HG03139 (cell line): ENCODE results near the gene SERINC3.
"Not testable (repeated sequence)": the region's sequence is repeated elsewhere in the genome, so short reads cannot be mapped to it uniquely, and the experiment has no call there.

Experiments used
- ATAC-seq: cut with Tn5 transposase; IDR thresholded peaks from one replicate; pipeline ENCODE4 v1.9.1; 2021; ENCODE audit not compliant: unreplicated experiment

The SERINC3 gene

DNA sequence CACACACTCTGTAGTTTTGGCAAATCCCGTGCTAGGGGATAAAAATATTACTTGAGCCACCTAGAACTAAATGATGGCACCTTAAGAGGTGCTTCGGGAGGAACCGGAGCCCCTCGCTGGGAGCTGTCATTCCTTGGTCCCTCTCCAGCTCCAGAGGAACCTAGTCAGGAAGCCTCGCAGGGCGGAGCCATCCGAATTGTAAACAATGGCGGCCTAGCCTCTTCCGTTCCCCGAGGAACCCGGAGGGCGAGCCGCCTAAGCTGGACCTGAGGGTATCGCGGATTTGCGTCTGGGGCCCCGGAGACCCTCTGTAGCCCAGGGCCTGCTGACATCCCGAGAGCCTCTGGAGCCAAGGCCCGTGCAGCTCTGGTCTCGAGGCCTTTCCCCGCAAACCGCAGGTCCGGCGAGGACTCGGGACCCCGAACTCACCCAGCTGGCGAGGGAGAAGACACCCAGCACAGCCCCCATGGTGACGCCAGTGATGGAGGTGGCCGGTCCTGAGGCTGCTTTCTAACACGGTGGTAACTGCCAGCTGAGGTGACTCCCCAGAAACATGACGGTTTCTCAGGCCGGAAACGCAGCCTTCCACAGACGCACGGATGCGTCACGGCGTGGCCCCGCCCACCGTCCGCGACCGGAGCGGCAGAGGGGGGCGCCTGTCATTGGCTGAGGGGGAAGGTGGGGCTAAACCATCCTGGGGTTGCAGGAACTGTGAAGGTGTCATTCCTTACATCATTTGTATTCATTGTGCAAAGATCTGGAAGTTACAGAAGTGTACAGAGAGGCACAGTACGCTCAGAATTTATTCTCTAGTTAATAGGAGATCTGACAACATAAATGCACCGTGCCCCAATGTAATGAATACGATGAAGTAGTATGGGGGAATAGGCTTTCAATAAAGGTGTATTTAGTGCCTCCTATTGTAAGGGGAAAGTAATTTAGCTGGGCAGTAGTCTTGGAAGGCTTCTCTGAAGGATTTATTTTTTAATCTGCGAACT, at the start of gene SERINC3:
SERINC3 (minus strand) TSS at position 587 of the 998 bp plus-strand sequence; CDS start at position 468, 119 bp downstream.
- peak; percentile 98 for ATAC-seq

DNA sequence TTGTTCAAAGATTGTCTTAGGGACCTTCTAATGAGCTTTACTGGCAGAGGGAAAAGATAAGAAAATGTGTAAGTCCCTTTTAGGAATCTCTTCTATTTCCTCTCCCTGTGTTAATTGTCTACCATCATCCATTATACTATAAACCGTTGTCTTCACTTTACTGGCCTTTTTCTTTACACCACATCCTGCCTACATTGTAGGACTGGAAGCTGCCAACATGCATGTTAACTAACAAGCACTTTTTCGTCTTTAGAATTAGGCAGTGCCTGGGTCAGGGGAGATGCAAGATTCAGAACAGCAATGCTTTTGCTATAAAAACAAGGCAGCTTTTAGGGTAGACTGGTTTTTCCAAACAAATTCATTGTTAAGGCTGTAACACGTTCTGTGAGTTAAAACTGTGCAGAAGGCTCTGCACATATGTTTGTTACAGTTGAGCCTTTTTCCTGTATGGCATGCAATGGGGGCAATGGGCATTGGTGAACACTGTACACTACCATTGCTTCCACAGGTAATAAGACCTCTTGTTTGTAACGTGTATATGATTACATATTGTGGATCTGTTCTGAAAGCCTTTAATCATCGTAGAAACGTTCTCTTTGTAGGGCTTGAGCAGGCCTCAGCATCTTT, 49.6 kb upstream of the SERINC3 start:
- ATAC-seq = no peak

DNA sequence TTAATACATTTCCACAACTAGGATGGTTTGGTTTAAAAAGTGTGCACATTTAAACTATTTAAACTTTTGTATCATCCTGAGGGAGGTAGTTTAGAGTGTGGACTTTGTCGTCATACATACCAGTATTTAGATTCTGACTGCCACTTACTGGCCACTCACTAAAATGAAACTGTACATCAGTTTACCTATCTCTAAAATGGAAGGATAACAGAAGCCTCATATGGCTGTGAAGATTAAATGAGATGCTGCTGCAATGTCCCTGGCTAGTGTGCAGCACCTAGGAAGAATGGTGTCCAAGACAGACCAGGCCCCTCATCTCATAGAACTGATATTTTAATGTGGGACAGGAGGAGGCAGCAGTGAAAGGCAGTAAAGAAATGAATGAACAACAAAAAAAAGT, 48.5 kb upstream of the SERINC3 start:
- ATAC-seq = no peak

DNA sequence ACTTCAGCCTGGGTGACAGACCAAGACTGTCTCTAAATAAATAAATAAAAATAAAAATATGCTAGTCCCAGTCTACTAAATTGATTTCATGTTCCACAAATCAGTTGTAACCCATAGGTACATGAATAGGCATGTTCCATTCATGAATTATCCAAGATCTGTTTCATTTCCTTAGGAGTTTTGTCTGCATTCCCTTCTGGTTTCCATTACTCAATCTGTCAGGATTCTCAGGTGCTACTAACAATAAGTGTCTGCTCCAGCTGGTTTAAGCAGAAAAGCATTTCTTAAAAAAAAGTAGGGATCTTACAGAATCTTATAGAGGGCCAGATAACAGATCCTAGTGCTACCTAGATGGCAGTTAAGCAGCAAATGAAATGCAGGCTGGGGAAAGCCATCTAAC, 44.9 kb upstream of the SERINC3 start:
- no peak for ATAC-seq

DNA sequence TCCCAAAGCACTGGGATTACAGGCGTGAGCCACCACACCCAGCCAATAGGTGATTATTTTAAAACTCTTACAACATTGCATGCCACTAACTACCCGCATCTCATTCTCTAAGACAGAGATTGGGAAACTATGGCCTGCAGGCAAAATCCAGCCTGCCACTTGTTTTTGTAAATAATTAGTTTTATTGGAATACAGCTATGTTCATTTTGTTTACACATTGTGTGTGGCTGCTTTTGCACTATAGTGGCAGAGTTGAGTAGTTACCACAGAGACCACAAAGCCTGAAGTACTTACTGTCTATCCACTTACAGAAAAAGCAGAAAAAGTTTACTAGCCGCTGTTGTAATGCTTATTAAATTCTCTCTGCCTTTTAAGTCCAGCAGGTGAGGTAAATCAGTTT, 44.1 kb upstream of the SERINC3 start:
- no peak for ATAC-seq

DNA sequence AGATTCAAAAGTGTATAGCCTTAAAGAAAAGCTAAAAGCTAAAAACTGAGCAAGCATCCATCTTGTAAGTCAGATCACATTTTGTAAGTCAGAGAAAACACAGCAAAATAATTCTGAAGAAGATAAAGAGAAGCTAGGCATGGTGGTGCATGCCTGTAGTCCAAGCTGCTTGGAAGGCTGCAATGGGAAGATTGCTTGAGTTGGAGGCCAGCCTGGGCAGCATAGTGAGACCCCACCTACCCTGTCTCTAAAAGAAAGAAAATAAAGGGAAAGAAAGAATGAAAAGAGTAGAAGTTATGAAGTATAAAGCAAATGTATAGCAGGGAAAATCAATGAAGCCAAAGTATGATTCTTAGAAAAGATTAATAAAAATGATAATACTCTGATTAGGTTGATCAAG, 40.0 kb upstream of the SERINC3 start:
- ATAC-seq = no peak

DNA sequence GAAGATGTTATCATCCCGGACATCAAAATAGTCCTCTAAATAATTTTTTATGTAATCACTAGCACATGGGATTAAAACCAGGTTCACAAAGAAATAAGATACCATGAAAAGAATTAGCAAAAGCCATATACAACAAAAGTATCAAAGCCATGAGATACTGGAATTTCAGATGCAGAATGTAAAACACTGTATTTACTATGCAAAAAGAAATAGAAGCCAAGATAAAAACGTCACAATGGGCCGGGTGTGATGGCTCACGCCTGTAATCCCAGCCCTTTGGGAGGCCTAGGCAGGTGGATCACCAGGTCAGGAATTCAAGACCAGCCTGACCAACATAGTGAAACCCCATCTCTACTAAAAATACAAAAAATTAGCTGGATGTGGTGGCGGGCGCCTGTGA, 38.9 kb upstream of the SERINC3 start:
- ATAC-seq = not testable (repeated sequence)

DNA sequence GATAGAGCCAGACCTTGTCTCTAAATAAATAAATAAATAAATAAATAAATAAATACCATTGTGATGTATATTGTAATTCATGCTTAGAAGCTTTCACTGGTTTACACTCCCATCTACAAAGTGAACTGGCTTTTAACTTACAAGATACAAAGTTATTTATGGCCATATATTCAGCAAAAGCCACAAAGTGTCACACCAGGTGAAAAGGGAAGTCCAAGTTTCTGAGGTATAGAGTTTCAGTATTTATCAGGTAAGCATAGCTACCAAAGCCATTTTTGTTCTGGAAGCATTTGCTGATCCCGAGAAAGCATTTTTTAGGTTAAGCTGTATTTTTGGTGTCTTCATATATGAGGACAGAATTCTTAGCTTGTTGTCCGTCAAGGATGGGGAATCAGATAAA, 38.4 kb upstream of the SERINC3 start:
- no peak for ATAC-seq

DNA sequence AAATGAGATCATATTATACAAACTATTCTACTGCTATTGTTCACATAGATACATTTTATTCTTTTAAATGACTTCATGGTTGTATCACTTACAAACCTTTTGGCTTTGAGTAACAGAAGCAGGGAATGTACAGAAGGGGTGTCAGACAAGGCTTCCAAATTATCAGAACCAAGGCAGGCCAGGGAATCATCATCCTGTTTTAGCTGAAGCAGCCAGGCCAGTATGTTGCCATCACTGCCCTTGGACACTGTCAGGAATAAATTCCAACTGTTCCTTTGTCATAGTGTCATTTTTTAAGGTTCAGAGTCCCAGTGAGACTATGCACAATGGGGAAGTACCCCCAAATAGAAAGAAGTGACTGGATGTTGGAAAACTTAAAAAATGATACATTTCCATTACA, 37.4 kb upstream of the SERINC3 start:
- no peak for ATAC-seq

DNA sequence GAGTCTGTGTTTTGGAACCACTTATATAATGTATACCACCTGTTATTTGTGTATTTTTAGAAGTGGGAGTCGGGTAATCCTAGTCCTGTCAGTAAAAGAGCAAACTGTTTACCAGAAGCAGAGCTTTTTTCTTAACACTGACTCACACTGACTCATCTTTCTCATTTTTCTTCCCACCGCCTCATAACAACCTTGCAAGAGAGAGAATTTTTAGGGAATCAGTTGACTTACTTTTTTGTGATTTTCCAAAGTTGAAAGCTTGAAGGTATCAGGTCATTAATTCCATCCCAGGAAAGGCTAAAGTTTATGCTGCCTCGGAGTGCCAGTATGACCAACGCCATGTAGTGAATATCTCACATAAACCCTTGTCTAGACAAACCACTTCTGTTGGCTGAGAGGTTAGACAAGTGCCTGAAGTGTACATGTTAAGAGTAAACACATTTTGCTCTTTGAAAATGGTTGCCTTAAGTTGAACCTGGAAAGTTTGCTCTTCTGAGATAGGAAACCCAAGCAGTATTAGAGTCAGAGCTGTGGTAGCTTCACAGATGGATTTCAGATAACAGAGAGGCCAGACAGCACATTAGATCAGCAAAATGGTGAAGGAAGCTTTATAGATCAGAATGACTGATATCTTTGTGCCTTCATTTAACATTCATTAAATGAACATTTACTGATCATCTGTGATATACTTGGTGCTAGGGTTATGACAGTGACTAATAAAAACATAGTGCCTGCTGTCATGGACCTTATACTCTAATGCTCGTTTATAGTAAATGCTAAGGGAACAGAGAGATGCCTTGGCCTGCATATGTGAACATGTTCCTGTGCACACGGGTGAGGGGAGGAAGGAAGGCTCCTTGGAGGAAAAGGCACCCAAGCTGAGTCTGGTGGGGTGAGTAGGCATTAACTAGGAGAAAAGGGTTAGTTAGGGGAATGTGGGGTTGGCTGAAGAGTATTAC, 31.4 kb upstream of the SERINC3 start:
- no peak for ATAC-seq

DNA sequence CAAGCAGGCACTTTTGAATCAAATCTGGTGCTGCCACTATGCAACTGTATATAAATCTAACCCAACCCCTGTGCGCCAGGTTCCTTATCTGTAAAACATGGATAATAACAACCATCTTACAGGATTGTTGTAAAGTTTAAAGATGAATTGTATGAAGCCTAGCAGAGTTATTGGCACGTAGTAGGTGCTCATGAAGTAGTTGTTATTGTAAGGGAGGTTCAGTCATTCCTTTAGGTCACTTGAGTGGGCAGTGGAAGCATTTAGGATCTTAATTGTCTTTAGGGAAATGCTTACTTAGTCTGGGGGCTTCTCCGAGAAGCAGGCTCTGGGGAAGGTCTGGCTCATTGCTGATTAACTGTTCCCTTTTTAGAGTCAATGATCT, 30.7 kb upstream of the SERINC3 start:
- ATAC-seq = no peak

DNA sequence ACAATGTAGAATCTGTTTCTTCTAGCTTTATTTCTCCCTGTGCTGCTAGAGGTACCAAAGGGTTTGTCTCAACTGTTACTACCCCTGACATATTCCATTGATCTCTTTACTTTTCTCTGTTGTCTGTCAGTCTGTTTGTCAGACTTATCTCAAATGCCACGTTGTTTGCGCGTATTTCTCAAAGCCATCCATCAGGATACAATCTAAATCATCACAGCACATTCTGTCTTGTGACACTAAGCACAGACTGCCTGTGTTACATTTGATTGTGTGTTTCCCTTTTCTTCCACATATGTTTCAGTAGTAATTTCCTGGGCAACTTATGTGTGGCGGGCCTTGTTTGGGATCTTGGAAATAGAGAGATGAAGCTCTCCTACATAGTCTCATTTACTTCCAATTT, 30.2 kb upstream of the SERINC3 start:
- ATAC-seq = no peak

DNA sequence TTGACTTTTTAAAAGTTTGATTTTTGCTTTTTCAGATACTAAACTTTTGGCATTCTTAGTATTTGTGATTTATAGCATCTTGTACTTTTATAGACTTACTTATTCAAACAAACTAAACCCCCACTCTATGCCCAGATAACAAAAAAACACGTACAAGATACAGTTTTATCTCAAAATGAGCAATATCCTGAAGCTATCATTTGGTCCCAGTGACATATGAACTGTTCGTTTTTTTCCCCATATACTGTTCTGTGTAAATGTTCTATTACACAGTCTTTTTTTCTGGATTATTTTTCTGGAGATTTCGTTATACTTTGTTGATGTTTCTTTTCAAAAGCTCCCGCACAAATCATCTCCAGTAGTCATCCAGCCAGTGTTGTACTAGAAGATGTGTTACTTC, 27.3 kb upstream of the SERINC3 start:
- ATAC-seq = no peak

DNA sequence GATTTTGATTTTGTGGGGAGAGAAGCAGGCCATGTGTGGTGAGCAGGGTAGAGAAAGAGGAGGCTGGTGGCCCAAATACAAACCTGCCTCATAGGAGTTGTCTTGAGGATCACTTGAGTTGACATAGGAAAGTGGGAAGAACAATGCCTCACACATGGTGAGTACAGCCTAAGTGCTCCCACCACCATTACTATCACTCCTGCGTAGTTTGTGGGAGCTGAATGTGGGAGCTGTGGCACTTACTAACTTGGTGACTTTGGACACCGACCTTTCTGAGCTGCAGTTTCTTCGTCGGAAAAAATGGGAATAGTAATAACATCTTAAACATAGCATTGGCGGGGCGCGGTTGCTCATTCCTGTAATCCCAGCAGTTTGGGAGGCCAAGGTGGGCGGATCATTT, 25.5 kb upstream of the SERINC3 start:
- no peak for ATAC-seq

DNA sequence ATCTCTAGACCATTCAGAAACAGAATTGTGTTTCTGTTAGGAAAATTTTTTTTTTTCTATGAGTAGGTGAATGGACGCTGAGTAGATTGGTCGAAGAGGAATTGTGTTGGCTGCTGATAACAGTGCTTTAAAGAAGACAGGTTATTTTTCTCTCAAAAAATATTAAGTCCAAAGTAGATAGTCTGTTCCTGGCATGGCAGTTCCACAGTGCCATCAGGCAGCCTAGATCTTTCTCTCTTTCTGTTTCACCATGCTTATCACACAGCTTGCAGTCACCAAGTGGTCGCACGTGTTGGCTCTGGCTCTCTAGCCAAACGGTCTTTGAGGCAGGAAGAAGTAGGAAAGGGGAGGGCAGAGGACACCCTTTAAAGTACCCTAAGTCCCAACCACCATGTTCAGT, 22.4 kb upstream of the SERINC3 start:
- ATAC-seq = no peak

DNA sequence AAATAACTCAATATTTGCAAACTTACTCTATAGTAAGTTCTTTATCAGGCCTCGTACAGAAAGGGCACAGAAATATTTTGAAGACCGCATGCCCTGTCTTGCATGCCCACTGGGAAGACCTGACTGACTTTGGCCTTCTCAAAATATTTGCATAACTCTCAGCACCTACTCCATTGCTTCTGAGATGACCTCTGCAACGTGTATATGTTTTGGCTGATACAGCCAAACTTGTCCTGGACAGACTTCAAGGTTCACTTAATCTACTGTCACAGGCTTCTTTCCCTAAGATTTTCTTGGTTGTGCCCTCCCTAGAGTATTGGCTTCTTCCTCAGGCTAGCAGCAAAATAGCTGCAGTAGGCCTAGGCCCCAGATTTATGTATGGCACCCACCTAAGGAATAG, 21.5 kb upstream of the SERINC3 start:
- ATAC-seq = no peak

DNA sequence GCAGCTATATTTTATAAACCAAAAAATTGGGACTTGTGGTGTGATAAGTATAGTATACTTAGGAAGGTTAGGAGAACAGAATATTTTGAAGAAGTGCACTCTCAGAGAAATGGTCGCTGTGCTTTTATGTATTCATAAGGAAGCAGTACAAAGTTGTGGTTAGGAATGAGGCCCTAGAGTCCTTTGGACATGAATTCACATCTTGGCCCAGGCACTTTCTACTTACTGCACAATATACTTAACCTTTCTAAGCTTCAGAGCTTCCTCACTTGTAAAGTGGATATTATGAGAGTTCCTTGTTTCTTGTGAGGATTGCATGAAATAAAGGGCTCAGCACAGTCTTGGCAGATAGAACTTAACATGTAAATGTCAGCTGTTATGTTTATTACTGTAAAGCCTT, 21.0 kb upstream of the SERINC3 start:
- no peak for ATAC-seq

DNA sequence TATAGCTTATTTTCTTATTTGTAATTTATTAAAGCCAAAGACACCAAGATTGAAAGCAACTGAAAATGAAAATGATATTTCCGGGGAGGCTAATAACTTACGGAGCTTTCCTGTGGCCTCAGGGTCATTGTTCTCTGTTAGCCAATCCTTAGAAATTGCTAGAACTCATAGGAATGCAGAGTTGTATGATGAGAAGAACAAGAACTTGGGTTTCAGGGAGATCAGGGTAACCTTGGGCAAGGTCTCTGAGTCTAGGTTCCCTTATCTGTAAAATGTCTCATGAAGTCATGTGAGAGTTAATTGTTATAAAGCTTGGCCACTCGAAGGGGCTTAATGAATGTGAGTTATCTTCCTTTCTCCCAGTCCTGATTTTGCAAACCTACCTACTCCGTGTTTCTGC, 20.1 kb upstream of the SERINC3 start:
- no peak for ATAC-seq

DNA sequence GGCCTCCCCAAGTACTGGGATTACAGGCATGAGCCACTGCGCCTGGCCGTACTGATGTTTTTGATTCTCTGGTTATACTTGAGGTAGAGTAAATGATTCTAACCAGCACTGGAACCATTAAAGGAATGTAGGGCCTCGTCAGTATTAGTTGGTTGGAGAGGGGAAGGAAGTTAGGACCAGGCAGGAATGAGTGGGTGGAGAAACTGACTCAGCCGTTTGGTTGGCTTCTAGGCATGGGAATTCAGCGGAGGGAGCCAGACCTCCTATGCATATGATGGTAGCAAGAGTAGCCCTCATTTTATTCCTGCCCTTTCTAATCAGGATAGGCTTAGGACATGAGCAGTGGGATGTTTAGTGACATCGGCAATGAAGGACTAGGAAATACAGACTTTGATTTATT, 19.0 kb upstream of the SERINC3 start:
- no peak for ATAC-seq

DNA sequence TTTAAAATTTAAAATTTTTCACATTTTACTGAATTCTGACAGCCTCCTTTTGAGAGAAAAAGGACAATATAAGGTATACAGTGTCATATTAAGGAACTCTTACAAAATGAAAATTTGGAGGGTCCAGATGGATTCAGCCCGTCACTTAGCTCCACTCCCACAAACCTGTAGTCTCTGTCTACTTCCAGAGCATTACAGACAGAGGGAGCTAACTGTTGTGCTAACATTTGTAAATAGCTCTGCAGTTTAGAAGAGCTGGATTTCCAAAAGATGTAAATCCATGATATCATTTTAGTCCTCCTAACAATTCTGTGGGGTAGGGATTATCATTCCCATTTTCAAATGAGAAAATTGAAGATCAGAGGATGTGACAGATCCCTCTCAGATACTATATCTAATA, 16.1 kb upstream of the SERINC3 start:
- no peak for ATAC-seq

DNA sequence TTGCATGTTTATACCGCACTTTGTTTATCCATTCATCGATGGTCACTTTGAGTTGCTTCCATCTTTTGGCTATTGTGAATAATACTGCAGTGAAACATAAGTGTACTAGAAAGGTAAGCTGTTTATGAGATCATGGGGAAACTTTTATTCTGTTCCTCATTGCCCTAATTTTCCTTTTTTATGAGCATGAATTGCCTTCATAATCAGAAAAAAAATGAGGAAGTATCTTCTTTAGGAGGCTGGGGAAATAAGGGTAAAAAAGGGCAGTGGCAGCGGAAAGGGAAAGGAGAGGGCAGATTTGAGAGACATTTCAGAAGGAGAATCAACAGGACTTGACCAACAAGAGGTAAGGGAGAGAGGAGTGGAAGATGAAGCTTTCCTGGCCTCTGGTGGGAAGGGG, 14.3 kb upstream of the SERINC3 start:
- no peak for ATAC-seq
